Umbilical cord (tissue), 2 donors: Measurements from ENCODE around the gene TMPO. TPM values are rescaled to one million over a fixed set of nuclear protein-coding genes. Genes with fewer than 3 reads are reported as not detected.
"Not testable (repeated sequence)": the region's sequence is repeated elsewhere in the genome, so short reads cannot be mapped to it uniquely, and the experiment has no call there.

Experiments
- DNase-seq: peaks from one replicate; pipeline ENCODE4 v3.0.0-alpha.2; 2015; ENCODE audit warnings: low spot score
- total RNA-seq: library from RNA; depleted of rRNA; stranded (reverse); fragments of >200 nt; gene quantifications from one replicate; pipeline ENCODE4 v1.2.3, GENCODE V29; 2014; ENCODE audit warnings: low replicate concordance; ENCODE audit not compliant: insufficient read depth

The TMPO gene
- total RNA-seq, 1 donor from 2014 or later, result 155 TPM

- DNase-seq, result no peak
Observed at GRCh38 chr12:98509063-98509462, 6.3 kb upstream of the TMPO start.

DNA sequence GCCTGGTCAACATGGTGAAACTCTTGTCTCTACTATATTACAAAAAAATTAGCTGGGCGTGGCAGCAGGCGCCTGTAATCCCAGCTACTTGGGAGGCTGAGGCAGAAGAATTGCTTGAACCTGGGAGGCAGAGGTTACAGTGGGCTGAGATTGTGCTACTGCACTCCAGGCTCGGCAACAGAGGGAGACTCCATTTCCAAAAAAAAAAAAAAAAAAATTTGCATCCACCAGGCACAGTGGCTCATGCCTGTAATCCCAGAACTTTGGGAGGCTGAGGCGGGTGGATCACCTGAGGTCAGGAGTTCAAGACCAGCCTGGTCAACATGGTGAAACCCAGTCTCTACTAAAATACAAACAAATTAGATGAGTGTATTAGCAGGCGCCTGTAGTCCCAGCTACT, 3.6 kb upstream of the TMPO start:
- not testable (repeated sequence) for DNase-seq

DNA sequence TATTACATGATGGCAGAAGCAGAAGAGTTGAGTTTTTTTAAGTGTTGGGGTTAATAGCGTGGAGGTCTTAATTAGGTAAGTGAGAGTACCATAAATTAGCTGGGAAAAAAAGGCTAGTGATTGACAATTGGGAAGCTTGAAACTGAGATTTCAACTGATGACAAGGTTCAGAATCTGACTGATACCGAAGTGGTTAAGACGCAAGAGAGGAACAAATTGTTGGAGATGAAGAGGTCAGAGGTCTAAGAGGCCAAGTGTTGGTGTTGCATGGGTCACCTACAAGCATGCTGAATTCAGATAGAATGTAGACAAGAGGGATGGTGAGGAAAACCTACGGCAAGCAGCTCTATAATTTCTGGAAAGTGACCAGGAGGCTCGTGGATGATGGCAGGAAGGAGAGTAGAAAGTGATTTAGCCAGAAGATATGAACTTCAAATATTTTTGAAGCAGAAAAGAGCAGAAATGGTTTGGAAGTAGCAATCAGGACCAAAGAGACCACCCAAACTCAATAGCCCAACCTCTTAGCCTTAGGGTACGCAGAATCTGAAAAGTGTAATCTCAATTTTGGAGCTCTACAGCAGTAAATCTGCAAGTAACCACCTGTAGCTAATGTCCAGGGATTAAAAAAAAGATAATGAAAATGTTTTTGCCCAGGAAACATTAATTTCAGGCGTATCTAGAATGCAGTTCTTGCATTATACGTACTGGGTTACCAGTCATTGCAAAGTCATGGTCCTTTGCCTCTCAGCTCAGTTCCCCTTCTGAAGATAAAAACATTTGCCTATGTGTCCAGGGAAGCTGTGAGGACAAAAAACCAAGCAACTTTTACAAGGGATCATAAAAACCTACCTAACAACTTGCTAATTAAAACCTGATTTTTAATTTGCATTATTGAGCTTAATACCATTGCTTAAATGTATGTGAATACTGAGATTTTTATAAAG, 1.7 kb upstream of the TMPO start:
- no peak for DNase-seq

GRCh38 chr12:98514982-98515286, 456 bp upstream of the TMPO start:
- no peak for DNase-seq

DNA sequence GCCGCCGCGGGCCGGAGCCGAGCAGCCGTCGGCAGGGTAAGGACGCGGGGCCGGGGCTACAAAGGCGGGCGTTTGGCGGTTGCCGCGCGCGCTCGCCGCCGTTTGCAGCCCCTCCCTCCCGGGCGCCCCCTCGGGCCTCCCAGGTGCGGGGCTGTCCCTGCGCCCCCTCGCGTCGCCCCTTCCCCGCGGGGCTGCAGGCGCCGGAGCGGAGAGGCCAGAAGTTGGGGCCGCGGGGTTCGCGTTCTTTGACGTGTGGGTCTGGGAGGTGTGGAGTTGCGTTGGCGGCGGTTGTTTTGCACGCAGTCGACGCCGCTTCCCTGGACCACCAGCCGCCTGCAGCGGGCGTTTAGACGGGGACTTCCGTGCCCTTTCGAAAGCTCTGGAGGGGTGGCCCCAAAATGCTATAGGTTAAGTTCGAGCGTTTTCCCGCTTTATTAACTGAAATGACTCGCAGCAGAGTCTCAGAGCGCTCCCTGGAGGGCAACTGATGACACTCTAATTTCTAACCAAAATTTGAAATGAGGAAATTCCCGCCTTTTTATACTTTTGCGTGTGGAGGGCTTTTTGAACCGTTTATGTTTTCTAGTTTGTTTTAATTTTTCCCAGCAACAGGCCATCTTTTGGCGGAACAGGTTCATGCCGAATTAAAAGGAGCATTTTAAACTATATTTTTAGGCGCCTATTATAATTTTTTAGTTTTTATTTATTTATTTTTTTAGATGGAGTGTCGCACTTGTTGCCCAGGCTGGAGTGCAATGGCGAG, 902 bp downstream of the TMPO start:
- peak; percentile 93 for DNase-seq

GRCh38 chr12:98519257-98519907, 4.0 kb downstream of the TMPO start:
- DNase-seq, result no peak

GRCh38 chr12:98530068-98530467, 14.7 kb downstream of the TMPO start:
- no peak for DNase-seq

- peak; percentile 23 for DNase-seq
Observed at GRCh38 chr12:98532687-98533304, 17.4 kb downstream of the TMPO start.

- no peak for DNase-seq
Observed at GRCh38 chr12:98533723-98534251, 18.4 kb downstream of the TMPO start.

DNA sequence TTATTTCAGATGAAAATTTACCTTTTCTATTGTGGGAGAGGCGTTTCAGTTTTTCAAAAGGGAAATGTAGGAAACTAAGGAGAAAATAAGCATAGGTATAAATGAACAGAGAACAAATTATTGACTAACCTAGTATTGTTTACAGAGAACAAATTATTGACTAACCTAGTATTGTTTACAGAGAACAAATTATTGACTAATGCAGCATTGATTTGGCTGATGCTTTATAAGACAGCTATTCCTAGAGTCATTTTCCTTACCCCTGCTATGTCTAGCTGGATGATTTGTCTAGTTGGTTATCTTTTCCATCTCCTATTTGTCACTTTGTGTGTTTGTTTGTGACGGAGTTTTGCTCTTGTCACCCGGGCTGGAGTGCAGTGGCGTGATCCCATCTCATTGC, 22.6 kb downstream of the TMPO start:
- no peak for DNase-seq

GRCh38 chr12:98543701-98544100, 28.3 kb downstream of the TMPO start:
- no peak for DNase-seq

DNA sequence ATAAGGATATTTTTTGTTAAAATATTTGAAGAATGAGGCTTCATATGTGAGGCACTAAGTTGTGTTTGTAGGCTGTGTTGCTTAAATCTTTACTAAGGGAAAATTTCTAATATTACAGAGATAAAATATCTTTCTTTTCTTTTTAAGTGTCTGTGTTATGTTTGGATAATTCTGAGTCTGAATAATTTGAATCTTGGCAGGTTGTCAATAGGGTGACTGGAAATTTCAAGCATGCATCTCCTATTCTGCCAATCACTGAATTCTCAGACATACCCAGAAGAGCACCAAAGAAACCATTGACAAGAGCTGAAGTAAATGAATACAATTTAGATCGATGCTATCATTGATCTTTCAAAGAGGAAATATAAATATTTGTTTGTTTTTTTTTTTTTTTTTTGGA, 29.4 kb downstream of the TMPO start:
- no peak for DNase-seq

GRCh38 chr12:98549371-98550110, 34.2 kb downstream of the TMPO start:
- no peak for DNase-seq

DNA sequence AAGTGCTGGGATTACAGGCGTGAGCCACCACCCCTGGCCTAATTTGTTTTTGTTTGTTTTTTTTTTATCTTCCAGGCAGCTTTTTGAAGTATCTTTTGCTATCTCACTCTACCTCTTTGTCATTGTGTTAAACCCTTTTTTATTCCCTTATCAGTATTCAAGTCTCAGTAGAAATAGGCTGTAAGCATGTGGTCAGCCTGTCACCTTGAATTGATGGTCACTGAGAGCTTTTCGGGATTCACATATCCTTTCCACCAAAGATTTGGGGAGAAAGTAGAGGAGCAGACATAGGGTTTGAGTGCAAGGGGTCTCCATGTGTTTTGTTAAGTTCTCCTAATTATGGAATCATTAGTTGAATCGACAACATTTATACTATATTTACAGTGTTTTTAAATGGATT, 36.4 kb downstream of the TMPO start:
- DNase-seq, result no peak

DNA sequence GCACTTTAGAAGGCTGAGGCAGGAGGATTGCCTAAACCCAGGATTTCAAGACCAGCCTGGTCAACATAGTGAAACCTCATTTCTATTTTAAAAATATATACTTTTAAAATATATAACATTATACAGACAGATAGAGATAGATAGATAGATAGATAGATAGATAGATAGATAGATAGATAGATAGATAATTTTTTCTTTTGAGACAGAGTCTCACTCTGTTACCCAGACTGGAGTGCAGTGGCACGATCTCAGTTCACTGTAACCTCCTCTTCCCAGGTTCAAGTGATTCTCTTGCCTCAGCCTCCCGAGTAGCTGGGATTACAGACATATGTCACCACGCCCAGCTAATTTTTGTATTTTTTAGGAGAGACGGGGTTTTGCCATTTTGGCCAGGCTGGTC, 42.7 kb downstream of the TMPO start:
- not testable (repeated sequence) for DNase-seq

DNA sequence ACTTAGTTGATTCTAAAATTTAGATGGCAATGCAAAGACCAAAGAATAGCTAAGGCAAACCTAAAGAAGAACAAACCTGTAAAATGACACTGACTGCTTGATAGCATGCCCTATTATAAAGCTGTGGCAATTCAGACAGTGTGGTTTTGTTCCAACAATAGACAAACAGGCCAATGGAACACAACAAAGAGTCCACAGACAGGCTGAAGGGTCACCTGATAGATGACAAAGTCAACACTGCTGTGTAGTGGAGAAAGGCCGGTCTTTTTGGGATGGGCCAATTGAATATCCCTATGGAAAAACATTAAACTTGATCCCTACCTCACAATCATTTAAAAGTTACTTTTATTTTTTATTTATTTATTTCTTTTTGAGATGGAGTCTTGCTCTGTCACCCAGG, 44.3 kb downstream of the TMPO start:
- DNase-seq, result no peak

DNA sequence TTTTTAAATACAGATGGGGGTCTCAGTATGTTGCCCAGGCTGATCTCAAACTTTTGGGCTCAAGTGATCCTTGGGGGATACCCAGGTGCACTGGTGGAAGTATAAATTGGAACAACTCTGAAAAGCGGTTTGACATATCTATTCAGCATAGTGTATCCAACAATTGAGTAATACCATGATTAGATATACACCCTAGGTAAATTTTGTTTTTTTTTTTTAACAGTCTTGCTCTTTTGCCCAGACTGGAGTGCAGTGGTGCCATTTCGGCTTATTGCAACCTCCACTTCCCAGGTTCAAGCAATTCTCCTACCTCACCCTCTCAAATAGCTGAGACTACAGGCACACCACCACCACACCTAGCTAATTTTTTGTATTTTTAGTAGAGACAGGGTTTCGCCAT, 46.5 kb downstream of the TMPO start:
- no peak for DNase-seq

GRCh38 chr12:98572010-98572409, 56.6 kb downstream of the TMPO start:
- no peak for DNase-seq

DNA sequence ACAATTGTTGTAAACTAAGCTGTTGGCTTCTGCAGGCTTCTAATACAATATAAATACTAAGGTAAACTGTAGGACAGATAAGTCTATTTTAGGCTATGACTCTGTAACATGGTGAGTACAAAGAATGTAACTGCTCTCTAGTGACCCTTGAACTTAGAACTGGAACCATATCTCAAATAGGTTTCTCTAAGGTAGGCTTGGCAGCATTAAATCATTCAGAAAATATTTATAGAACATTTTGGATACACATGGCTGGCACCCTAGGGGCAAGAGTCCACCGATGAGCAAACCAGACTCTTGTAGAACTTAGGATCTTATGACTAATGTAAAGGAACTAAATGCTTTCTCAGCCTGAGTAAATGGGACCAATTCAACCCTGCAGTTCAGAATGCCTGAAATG, 58.7 kb downstream of the TMPO start:
- no peak for DNase-seq

DNA sequence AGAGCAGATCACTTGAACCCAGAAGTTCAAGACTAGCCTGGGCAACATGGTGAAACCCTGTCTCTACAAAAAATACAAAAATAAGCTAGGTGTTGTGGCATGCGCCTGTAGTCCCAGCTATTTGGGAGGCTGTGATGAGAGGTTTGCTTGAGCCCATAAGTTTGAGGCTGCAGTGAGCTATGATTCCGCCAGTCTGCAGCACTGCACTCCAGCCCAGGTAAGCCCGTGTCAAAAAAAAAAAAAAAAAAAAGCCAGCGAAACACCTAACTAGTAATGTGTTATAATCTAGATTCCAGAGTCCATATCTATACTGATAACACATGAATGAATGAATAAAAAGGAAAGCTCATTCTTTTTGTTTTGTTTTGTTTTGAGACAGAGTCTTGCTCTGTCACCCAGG, 59.6 kb downstream of the TMPO start:
- DNase-seq, result no peak

- not testable (repeated sequence) for DNase-seq
Observed at GRCh38 chr12:98576795-98577194, 61.4 kb downstream of the TMPO start.
